Lower leg skin (tissue), 4 donors: Measurements from ENCODE around the gene IP6K1. TPM values are rescaled to one million over a fixed set of nuclear protein-coding genes. Genes with fewer than 3 reads are reported as not detected.

ENCODE experiments used
- DNase-seq, 2 donors: peaks; one replicate each; pipeline ENCODE4 v3.0.0-alpha.2; 2019; ENCODE audit warnings: low spot score in 2 of 2
- H3K4me3 ChIP-seq: fragments of 200-600 bp; sonication (generic); 2 replicates; pipeline ENCODE4 v1.5.1; 2017; ENCODE audit warnings: mild to moderate bottlenecking, low read depth; ENCODE audit not compliant: poor library complexity, severe bottlenecking
- POLR2A ChIP-seq, 2 donors: fragments of 450-650 bp; IDR thresholded peaks; one replicate each; pipeline ENCODE4 v1.6.1; 2016 to 2017; ENCODE audit warnings: antibody characterized with exemption in 2 of 2, mild to moderate bottlenecking in 1 of 2, moderate library complexity in 1 of 2
- WGBS, 2 donors: methylation state at CpG; one replicate each; pipeline ENCODE4 v1.1.5; 2018; 5-methylcytosine and 5-hydroxymethylcytosine counted together
- intact Hi-C: fragments of 100-400 bp; cut with DNase I; formaldehyde crosslinking; loops from one replicate; pipeline ENCODE4 v1.15.0; 2023; ENCODE audit warnings: low total_unique reads
- total RNA-seq, 4 donors: library from RNA; depleted of rRNA; stranded (reverse); fragments of >200 nt; gene quantifications; one replicate each; pipeline ENCODE4 v1.1.0, GENCODE V29; 2016
- TF ChIP-seq, protein P1 (sequence below), 3 donors: fragments of 450-650 bp; IDR thresholded peaks; one replicate each; pipeline ENCODE4 v1.5.1; 2016; ENCODE audit warnings: antibody characterized with exemption in 3 of 3, mild to moderate bottlenecking in 3 of 3, moderate library complexity in 2 of 3

IP6K1 gene
- total RNA-seq, 4 donors from 2014 or later = 44.1 to 56.5 (median 51.6) TPM

DNA sequence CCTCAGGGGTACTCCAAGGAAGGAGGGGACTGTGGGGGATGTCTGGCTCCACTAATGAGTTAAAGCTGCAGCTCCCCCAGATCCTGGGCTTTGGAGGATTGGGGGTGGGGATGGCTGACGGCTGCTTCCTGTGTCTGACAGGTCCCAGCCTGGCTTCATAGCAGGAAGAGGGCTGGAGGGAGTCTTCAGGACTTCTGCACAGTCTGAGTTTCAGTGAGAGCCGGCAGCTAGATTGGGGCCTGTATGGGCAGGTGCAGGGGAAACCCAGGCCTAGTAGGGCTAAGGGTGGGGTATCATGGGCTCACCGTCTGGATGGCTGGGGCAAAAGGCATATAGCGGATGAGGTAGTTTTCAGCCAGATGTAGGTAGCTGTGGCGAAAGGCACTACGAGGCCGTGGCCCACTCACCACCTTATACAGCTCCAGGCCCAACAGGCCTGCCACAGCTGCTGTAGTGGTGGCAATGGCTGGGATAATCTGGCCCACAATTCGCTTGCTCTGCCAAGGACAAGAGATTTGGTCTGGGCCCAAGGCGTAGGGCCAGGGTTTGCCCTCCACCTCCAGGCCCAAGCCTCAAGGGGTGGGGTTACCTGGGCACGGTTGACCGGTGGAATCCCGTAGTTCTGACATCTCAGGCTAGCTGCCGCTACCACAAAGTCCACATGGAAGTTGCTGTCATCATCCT is 21.2 kb upstream of the IP6K1 start:
- TF ChIP-seq POLR2A (IDR thresholded peaks at IDR 0.05) = no peak
- TF ChIP-seq, protein P1, sequence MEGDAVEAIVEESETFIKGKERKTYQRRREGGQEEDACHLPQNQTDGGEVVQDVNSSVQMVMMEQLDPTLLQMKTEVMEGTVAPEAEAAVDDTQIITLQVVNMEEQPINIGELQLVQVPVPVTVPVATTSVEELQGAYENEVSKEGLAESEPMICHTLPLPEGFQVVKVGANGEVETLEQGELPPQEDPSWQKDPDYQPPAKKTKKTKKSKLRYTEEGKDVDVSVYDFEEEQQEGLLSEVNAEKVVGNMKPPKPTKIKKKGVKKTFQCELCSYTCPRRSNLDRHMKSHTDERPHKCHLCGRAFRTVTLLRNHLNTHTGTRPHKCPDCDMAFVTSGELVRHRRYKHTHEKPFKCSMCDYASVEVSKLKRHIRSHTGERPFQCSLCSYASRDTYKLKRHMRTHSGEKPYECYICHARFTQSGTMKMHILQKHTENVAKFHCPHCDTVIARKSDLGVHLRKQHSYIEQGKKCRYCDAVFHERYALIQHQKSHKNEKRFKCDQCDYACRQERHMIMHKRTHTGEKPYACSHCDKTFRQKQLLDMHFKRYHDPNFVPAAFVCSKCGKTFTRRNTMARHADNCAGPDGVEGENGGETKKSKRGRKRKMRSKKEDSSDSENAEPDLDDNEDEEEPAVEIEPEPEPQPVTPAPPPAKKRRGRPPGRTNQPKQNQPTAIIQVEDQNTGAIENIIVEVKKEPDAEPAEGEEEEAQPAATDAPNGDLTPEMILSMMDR (IDR thresholded peaks at IDR 0.05) = no peak
- no peak overlapping the region for H3K4me3 ChIP-seq
- DNase-seq = no peak
- intact Hi-C loops = no loop called here
- 35 to 60% methylated on average over 7 to 13 of the region's 13 CpGs for WGBS, 2 donors

DNA sequence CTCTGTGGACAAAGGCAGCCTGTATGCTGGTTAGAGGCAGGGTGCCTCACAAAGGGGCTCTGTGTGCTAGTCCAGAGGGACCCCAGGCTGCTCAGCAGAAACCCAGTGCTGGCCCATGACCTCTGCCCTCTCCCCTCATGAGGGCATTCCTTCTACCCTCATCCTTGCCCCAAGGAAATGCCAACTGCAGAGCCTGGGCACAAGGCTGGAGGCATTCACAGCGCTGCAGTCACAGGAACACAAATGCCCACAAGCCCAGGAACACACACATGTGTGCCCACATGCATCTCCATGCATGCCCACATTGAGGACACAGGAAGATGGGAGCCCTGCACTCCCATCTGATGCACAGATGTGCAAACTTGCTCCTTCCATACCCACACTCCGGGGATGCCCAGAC is 20.5 kb upstream of the IP6K1 start:
- intact Hi-C loops = no loop called here
- no peak for DNase-seq
- TF ChIP-seq, protein P1 (IDR thresholded peaks at IDR 0.05) = no peak
- no peak for TF ChIP-seq POLR2A (IDR thresholded peaks at IDR 0.05)
- H3K4me3 ChIP-seq = no peak overlapping the region
- 40 to 61% methylated on average over 2 of the region's 2 CpGs for WGBS, 2 donors

DNA sequence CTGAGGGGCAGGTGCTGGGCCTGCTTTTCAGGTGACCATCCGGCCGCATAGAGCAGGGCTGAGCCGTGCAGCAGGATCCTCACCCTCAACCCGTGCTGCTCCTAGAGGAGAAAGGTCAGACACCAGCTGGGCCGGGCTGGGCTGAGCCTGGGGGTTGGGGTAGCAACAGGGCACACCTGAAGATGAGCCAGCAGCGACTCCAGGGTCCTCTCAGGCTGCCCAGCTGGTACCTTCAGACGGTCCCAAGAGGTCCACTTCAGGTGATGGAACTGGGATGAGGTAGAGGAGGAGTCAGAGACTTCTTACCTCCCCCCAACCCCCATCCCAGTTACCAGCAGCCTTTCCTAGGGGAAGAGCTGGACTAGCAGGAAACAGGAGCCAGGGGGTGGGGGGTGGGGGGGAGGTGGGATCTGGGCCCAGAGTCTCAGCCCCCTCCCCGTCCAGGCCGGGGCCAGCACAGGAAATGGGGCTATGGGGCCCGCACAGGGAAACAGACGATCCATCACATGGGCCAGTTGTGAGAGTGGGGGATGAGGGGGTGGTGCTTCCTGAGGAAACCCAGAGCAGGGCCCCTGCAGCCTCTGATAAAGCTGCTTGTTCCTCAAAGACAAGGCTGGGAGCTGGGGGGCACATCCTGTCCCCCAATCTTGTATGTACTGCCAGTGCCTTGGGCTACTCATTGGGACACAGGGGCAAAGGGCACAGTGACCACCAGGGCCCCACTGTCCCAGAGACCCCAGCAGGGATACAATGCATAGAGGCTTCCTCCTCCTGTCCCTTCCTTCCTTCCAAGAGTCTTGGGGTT is 19.8 kb upstream of the IP6K1 start:
- intact Hi-C loops = no loop called here
- peak in 1 of 2 donors; percentile 35 for DNase-seq
- WGBS, 2 donors = 30 to 49% methylated on average over 5 to 11 of the region's 11 CpGs
- H3K4me3 ChIP-seq = no peak overlapping the region
- TF ChIP-seq, protein P1 (IDR thresholded peaks at IDR 0.05) = no peak
- TF ChIP-seq POLR2A (IDR thresholded peaks at IDR 0.05) = no peak

DNA sequence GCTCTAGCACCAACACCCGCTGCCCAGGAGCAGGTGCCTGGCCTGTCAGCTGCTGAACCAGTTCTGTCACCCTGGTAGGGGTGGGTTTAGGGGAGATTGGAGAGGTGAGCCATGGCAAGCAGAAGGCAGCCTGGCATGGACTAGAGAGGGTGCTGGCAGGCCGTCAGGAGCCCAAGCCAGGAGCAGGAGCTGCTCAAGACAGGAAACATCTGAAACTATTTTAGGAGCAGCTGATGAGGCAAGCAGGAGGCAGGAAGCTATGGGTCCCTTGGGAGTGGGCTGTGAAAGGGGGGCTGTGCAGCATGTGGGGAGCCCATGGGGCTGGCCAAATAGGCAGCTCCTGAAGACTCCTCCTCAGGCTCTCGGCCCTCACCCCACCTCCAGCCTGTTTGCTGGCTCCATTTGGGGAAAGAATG is 19.0 kb upstream of the IP6K1 start:
- intact Hi-C loops = no loop called here
- 0 to 7% methylated on average over 2 to 3 of the region's 3 CpGs for WGBS, 2 donors
- no peak for TF ChIP-seq POLR2A (IDR thresholded peaks at IDR 0.05)
- TF ChIP-seq, protein P1 (IDR thresholded peaks at IDR 0.05) = no peak
- peak; percentile 81 to 96 for DNase-seq
- H3K4me3 ChIP-seq = no peak overlapping the region

DNA sequence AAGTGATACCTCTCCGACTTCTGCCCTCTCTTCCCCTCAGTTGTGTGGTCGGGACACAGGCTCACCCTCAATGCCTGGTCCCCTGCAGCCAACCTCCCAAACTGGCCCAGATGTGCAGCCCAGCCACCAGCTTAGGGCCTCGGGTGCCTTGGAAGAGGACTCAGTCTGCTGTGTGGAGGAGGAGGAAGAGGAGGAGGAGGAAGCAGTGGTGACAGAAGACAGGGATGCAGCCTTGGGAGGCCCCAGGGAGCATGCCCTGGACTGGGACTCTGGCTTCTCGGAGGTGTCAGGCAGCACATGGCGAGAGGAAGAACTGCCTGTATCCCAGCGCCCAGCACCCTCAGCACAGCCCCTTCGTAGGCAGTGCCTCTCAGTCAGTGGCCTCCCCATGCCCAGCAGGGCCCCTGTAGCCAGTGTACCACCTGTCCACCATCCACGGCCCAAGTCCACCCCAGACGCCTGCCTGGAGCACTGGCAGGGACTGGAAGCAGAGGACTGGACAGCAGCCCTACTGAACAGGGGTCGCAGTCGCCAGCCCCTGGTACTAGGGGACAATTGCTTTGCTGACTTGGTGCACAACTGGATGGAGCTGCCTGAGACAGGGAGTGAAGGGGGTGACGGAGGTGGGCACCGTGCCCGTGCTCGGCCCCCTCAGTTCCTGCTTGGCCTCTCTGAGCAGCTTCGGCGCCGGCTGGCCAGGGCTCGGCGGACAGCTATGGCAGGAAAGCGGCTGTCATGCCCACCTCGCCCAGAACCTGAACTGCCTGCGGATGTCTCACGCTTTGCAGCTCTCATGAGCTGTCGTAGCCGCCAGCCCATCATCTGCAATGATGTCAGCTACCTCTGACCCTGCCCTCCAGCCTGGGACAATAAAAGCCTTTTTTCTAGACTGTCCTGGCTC is 18.0 kb upstream of the IP6K1 start:
- no peak for DNase-seq
- WGBS, 2 donors = 25 to 46% methylated on average over 16 to 26 of the region's 26 CpGs
- no peak for TF ChIP-seq POLR2A (IDR thresholded peaks at IDR 0.05)
- TF ChIP-seq, protein P1 (IDR thresholded peaks at IDR 0.05) = no peak
- H3K4me3 ChIP-seq = no peak overlapping the region
- intact Hi-C loops = loop anchor here (5.0 kb wide), 1 partner anchor 33 kb away; no protein-coding TSS in a partner anchor
